Measurements from ENCODE around the gene GANC. TPM values are rescaled to one million over a fixed set of nuclear protein-coding genes. Genes with fewer than 3 reads are reported as not detected.

The GANC gene
- total RNA-seq, 2 donors from 2014 or later: 32.0 to 78.8 TPM

- no peak for DNase-seq (ENCODE audit: low spot score)
- no peaks in the 10 kb centered on the region for H3K4me1 ChIP-seq (ENCODE audit: control insufficient read depth in 1 of 2, low read depth in 2 of 2)
- no peak overlapping the region for H3K27ac ChIP-seq
- peaks cover 24% of the 10 kb centered on the region for H3K36me3 ChIP-seq
- TF ChIP-seq CTCF (IDR thresholded peaks at IDR 0.05): no peak
- H3K27me3 ChIP-seq (replicated peaks; ENCODE audit: insufficient read depth): no peaks in the 10 kb centered on the region
- H3K4me3 ChIP-seq: no peak overlapping the region
- ATAC-seq (ENCODE audit: insufficient number of reproducible peaks, low FRiP score, low read depth): no peak
- no peaks in the 10 kb centered on the region for H3K9me3 ChIP-seq
Observed at GRCh38 chr15:42352401-42352800, 79.4 kb downstream of the GANC start.

- Histone ChIP-seq H3K27ac (no peak overlapping the region), H3K4me3 (no peak overlapping the region), H3K4me1 (ENCODE audit: control insufficient read depth in 1 of 2, low read depth in 2 of 2) (no peaks in the 10 kb centered on the region), H3K9me3 (no peaks in the 10 kb centered on the region), H3K36me3 (peaks cover 24% of the 10 kb centered on the region), H3K27me3 (replicated peaks; ENCODE audit: insufficient read depth) (no peaks in the 10 kb centered on the region)
- TF ChIP-seq CTCF (IDR thresholded peaks at IDR 0.05): no peak
- ATAC-seq (ENCODE audit: insufficient number of reproducible peaks, low FRiP score, low read depth) (no peak), DNase-seq (ENCODE audit: low spot score) (no peak)
Observed at GRCh38 chr15:42353061-42353460, 80.1 kb downstream of the GANC start.

- H3K27ac ChIP-seq: no peak overlapping the region
- H3K27me3 ChIP-seq (replicated peaks; ENCODE audit: insufficient read depth): no peaks in the 10 kb centered on the region
- DNase-seq (ENCODE audit: low spot score) (no peak), ATAC-seq (ENCODE audit: insufficient number of reproducible peaks, low FRiP score, low read depth) (no peak)
- H3K4me3 ChIP-seq: no peak overlapping the region
- peaks cover 20% of the 10 kb centered on the region for H3K36me3 ChIP-seq
- no peaks in the 10 kb centered on the region for H3K4me1 ChIP-seq (ENCODE audit: control insufficient read depth in 1 of 2, low read depth in 2 of 2)
- no peaks in the 10 kb centered on the region for H3K9me3 ChIP-seq
- no peak for TF ChIP-seq CTCF (IDR thresholded peaks at IDR 0.05)
Observed at GRCh38 chr15:42354824-42355223, 81.8 kb downstream of the GANC start.

GRCh38 chr15:42355291-42355690, 82.3 kb downstream of the GANC start:
- DNase-seq (ENCODE audit: low spot score) (no peak), ATAC-seq (ENCODE audit: insufficient number of reproducible peaks, low FRiP score, low read depth) (no peak)
- no peak overlapping the region for H3K4me3 ChIP-seq
- no peak for TF ChIP-seq CTCF (IDR thresholded peaks at IDR 0.05)
- peaks cover 19% of the 10 kb centered on the region for H3K36me3 ChIP-seq
- H3K27me3 ChIP-seq (replicated peaks; ENCODE audit: insufficient read depth): no peaks in the 10 kb centered on the region
- no peaks in the 10 kb centered on the region for H3K4me1 ChIP-seq (ENCODE audit: control insufficient read depth in 1 of 2, low read depth in 2 of 2)
- H3K9me3 ChIP-seq: no peaks in the 10 kb centered on the region
- no peak overlapping the region for H3K27ac ChIP-seq

GRCh38 chr15:42356851-42357250, 83.8 kb downstream of the GANC start:
- H3K36me3 ChIP-seq: peaks cover 9% of the 10 kb centered on the region
- ATAC-seq (ENCODE audit: insufficient number of reproducible peaks, low FRiP score, low read depth): no peak
- TF ChIP-seq CTCF (IDR thresholded peaks at IDR 0.05): no peak
- DNase-seq (ENCODE audit: low spot score): no peak
- H3K27ac ChIP-seq: no peak overlapping the region
- H3K4me1 ChIP-seq (ENCODE audit: control insufficient read depth in 1 of 2, low read depth in 2 of 2): no peaks in the 10 kb centered on the region
- no peaks in the 10 kb centered on the region for H3K9me3 ChIP-seq
- H3K4me3 ChIP-seq: no peak overlapping the region
- H3K27me3 ChIP-seq (replicated peaks; ENCODE audit: insufficient read depth): no peaks in the 10 kb centered on the region
